K562 (cell line): Measurements from ENCODE around the gene HSPB6. TPM values are rescaled to one million over a fixed set of nuclear protein-coding genes. Genes with fewer than 3 reads are reported as not detected.

ENCODE experiments used
- ARHGAP35 ChIP-seq: fragments of 450-650 bp; IDR thresholded peaks from 2 replicates; pipeline ENCODE4 v1.6.1; 2018; ENCODE audit not compliant: partially characterized antibody
- BHLHE40 ChIP-seq: IDR thresholded peaks from 2 replicates; pipeline ENCODE4 v1.6.1; 2011; ENCODE audit warnings: low read length, improper control_type of control experiment
- BRD9 ChIP-seq: fragments of 450-650 bp; IDR thresholded peaks from 2 replicates; pipeline ENCODE4 v1.6.1; 2018; ENCODE audit warnings: low read depth; ENCODE audit not compliant: partially characterized antibody
- CREBBP ChIP-seq: IDR thresholded peaks from one replicate; pipeline ENCODE4 v1.6.1; 2012; ENCODE audit warnings: low read depth, mild to moderate bottlenecking, control low read depth, inconsistent platforms, low read length
- DIDO1 ChIP-seq: fragments of 450-650 bp; IDR thresholded peaks from 2 replicates; pipeline ENCODE4 v1.6.1; 2016; ENCODE audit warnings: low read depth, missing biosample characterization, missing genetic modification characterization
- ETV5 ChIP-seq: sonication (generic); formaldehyde crosslinking; IDR thresholded peaks from 2 replicates; pipeline ENCODE4 v1.4.0; 2020; ENCODE audit warnings: low read depth, mild to moderate bottlenecking, missing genetic modification reagents
- KLF6 ChIP-seq: fragments of 250-450 bp; sonication (Bioruptor Pico); IDR thresholded peaks from 2 replicates; pipeline ENCODE4 v1.4.0; 2020; ENCODE audit warnings: mild to moderate bottlenecking, moderate library complexity, borderline replicate concordance
- NFRKB ChIP-seq: fragments of 450-650 bp; IDR thresholded peaks from 2 replicates; pipeline ENCODE4 v1.6.1; 2016; ENCODE audit warnings: low read depth
- NR2F6 ChIP-seq: fragments of 450-650 bp; formaldehyde crosslinking; IDR thresholded peaks from 2 replicates; pipeline ENCODE4 v1.4.0; 2020; ENCODE audit warnings: mild to moderate bottlenecking
- POLR2B ChIP-seq: fragments of 450-650 bp; IDR thresholded peaks from 2 replicates; pipeline ENCODE4 v1.6.1; 2018; ENCODE audit warnings: low read depth; ENCODE audit not compliant: partially characterized antibody
- ZNF24 ChIP-seq: fragments of 450-650 bp; IDR thresholded peaks from 2 replicates; pipeline ENCODE4 v1.6.1; 2016
- ZNF668 ChIP-seq: fragments of 250-450 bp; sonication (Bioruptor Pico); IDR thresholded peaks from 2 replicates; pipeline ENCODE4 v1.8.0; 2022; ENCODE audit warnings: mild to moderate bottlenecking, inconsistent platforms
- ZNF717 ChIP-seq: fragments of 250-450 bp; sonication (Bioruptor Pico); IDR thresholded peaks from 2 replicates; pipeline ENCODE4 v1.5.0; 2021
- polyA plus RNA-seq, 8 experiments: library from polyadenylated mRNA; depleted of rRNA in 4 of 8; stranded (reverse) in 5 of 8; unstranded in 3 of 8; fragments of >200 nt; fragmentation: Nextera tagmentation in 2 of 8; fragmentation: Illumina TruSeq in 1 of 8; extraction: Ambion mirVana in 2 of 8; extraction: Trizol in 1 of 8; gene quantifications; 2 replicates each; pipeline versions ENCODE4 v1.2.1 to v1.2.3, GENCODE V29; 2011 to 2014; ENCODE audit warnings: inconsistent platforms in 1 of 8, missing spikeins in 1 of 8
- total RNA-seq, 7 experiments: library from RNA; depleted of rRNA in 6 of 7; stranded (reverse); fragments of >200 nt in 6 of 7; fragmentation: Illumina TruSeq in 2 of 7; extraction: Trizol in 2 of 7; gene quantifications; 2 replicates each; pipeline versions ENCODE4 v1.2.1 to v1.2.3, GENCODE V29; 2011 to 2021; ENCODE audit warnings: low replicate concordance in 1 of 7
- TF ChIP-seq, protein P1 (sequence below): fragments of 450-650 bp; IDR thresholded peaks from 2 replicates; pipeline ENCODE4 v1.6.1; 2016; ENCODE audit warnings: mild to moderate bottlenecking
- TF ChIP-seq, protein P2 (sequence below): fragments of 450-650 bp; formaldehyde crosslinking; IDR thresholded peaks from 2 replicates; pipeline ENCODE4 v1.4.0; 2020; ENCODE audit warnings: mild to moderate bottlenecking, moderate library complexity
- TF ChIP-seq, protein P3 (sequence below): fragments of 250-450 bp; sonication (Bioruptor Pico); IDR thresholded peaks from 2 replicates; pipeline ENCODE4 v1.4.0; 2020
- TF ChIP-seq, protein P4 (sequence below): fragments of 250-450 bp; sonication (Bioruptor Pico); IDR thresholded peaks from 2 replicates; pipeline ENCODE4 v1.4.0; 2020; ENCODE audit warnings: mild to moderate bottlenecking, moderate library complexity
- TF ChIP-seq, protein P5 (sequence below): sonication (generic); formaldehyde crosslinking; IDR thresholded peaks from 2 replicates; pipeline ENCODE4 v1.8.0; 2022; ENCODE audit warnings: missing genetic modification reagents, mild to moderate bottlenecking, borderline replicate concordance

The HSPB6 gene
- total and polyA plus RNA-seq, 9 of the 15 experiments (the other 6 are each of a cell fraction or from before 2014, with no cell fraction given), result 0.55 TPM; not detected in 8

DNA sequence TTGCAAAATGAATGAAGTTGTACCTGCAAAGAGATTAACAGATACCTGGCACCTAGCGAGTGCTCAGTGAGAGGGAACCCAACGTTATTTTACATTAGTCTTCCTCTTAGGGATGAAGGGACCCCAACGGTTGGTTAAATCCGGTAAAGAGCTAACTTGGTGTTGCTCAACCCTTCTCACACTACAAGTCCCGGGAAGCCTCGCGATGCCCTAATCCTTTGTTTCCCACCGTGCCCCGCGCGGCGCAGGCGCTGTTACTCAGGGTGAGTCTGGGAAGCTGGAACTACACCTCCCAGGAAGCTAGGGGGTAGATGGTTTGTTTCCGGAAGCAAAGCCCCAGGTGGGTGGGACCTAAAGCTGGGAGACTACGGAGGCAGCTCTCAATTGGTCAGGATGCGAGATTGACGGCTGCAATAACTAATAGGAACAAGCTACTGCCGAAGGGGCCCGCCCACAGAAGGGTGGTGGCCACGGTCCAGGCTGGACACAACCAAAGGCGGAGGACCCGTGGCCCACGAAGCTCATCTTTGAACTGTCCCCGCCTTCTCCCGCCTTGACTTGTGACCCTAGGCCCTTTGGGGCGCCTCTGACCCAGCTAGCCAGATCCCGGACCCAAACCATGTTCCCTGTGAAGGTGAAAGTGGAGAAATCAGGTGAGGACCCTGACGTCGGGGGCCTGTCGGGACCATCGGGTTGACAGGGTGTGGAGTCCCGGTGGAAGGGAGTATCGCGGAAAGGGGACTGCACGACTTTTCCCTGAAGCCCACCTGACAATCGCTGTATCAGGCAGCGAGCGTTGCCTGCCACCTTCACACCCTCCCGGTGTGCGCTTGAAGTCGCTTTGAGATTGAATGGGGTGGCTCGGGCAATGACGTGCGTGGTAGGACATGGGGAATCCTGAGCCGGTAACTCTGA lies 8.5 kb downstream of the HSPB6 start, which contains the start of gene LIN37 (continued):
- TF ChIP-seq, protein P1, sequence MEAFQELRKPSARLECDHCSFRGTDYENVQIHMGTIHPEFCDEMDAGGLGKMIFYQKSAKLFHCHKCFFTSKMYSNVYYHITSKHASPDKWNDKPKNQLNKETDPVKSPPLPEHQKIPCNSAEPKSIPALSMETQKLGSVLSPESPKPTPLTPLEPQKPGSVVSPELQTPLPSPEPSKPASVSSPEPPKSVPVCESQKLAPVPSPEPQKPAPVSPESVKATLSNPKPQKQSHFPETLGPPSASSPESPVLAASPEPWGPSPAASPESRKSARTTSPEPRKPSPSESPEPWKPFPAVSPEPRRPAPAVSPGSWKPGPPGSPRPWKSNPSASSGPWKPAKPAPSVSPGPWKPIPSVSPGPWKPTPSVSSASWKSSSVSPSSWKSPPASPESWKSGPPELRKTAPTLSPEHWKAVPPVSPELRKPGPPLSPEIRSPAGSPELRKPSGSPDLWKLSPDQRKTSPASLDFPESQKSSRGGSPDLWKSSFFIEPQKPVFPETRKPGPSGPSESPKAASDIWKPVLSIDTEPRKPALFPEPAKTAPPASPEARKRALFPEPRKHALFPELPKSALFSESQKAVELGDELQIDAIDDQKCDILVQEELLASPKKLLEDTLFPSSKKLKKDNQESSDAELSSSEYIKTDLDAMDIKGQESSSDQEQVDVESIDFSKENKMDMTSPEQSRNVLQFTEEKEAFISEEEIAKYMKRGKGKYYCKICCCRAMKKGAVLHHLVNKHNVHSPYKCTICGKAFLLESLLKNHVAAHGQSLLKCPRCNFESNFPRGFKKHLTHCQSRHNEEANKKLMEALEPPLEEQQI, result no peak
- peak; percentile 19; the same call in 1 of the 2 replicates for TF ChIP-seq ETV5
- no peak for TF ChIP-seq DIDO1 (tag)
- TF ChIP-seq, protein P2, sequence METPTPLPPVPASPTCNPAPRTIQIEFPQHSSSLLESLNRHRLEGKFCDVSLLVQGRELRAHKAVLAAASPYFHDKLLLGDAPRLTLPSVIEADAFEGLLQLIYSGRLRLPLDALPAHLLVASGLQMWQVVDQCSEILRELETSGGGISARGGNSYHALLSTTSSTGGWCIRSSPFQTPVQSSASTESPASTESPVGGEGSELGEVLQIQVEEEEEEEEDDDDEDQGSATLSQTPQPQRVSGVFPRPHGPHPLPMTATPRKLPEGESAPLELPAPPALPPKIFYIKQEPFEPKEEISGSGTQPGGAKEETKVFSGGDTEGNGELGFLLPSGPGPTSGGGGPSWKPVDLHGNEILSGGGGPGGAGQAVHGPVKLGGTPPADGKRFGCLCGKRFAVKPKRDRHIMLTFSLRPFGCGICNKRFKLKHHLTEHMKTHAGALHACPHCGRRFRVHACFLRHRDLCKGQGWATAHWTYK (CRISPR knock-in tag), result no peak; the same call in 1 of the 2 replicates
- TF ChIP-seq BHLHE40, result 0 out of 2 replicates have a peak, but pooled peaks have one; percentile 31
- TF ChIP-seq NFRKB, result no peak
- peak; percentile 25; the same call in 1 of the 2 replicates for TF ChIP-seq KLF6 (CRISPR knock-in tag)
- TF ChIP-seq ZNF717 (CRISPR knock-in tag), result no peak
- no peak for TF ChIP-seq ZNF668 (CRISPR knock-in tag)
- no peak for TF ChIP-seq CREBBP
- TF ChIP-seq, protein P3, sequence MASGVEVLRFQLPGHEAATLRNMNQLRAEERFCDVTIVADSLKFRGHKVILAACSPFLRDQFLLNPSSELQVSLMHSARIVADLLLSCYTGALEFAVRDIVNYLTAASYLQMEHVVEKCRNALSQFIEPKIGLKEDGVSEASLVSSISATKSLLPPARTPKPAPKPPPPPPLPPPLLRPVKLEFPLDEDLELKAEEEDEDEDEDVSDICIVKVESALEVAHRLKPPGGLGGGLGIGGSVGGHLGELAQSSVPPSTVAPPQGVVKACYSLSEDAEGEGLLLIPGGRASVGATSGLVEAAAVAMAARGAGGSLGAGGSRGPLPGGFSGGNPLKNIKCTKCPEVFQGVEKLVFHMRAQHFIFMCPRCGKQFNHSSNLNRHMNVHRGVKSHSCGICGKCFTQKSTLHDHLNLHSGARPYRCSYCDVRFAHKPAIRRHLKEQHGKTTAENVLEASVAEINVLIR (CRISPR knock-in tag), result no peak
- no peak for TF ChIP-seq ZNF24
- TF ChIP-seq ARHGAP35, result no peak
- no peak for TF ChIP-seq NR2F6 (CRISPR knock-in tag)
- peak; percentile 76 for TF ChIP-seq POLR2B
- TF ChIP-seq, protein P4, sequence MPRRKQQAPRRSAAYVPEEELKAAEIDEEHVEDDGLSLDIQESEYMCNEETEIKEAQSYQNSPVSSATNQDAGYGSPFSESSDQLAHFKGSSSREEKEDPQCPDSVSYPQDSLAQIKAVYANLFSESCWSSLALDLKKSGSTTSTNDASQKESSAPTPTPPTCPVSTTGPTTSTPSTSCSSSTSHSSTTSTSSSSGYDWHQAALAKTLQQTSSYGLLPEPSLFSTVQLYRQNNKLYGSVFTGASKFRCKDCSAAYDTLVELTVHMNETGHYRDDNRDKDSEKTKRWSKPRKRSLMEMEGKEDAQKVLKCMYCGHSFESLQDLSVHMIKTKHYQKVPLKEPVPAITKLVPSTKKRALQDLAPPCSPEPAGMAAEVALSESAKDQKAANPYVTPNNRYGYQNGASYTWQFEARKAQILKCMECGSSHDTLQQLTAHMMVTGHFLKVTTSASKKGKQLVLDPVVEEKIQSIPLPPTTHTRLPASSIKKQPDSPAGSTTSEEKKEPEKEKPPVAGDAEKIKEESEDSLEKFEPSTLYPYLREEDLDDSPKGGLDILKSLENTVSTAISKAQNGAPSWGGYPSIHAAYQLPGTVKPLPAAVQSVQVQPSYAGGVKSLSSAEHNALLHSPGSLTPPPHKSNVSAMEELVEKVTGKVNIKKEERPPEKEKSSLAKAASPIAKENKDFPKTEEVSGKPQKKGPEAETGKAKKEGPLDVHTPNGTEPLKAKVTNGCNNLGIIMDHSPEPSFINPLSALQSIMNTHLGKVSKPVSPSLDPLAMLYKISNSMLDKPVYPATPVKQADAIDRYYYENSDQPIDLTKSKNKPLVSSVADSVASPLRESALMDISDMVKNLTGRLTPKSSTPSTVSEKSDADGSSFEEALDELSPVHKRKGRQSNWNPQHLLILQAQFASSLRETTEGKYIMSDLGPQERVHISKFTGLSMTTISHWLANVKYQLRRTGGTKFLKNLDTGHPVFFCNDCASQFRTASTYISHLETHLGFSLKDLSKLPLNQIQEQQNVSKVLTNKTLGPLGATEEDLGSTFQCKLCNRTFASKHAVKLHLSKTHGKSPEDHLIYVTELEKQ (CRISPR knock-in tag), result no peak
- TF ChIP-seq, protein P5, sequence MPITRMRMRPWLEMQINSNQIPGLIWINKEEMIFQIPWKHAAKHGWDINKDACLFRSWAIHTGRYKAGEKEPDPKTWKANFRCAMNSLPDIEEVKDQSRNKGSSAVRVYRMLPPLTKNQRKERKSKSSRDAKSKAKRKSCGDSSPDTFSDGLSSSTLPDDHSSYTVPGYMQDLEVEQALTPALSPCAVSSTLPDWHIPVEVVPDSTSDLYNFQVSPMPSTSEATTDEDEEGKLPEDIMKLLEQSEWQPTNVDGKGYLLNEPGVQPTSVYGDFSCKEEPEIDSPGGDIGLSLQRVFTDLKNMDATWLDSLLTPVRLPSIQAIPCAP (CRISPR knock-in tag), result no peak
- no peak for TF ChIP-seq BRD9
